Sigmoid colon (tissue), 4 donors: ENCODE results near the gene VPS54.

Experiments used
- EP300 ChIP-seq, 4 donors: sonication (generic); formaldehyde crosslinking; IDR thresholded peaks; one replicate each; pipeline ENCODE4 v1.6.1; 2017; ENCODE audit warnings: antibody characterized with exemption in 4 of 4
- POLR2AphosphoS5 ChIP-seq, 4 donors: sonication (generic); formaldehyde crosslinking; IDR thresholded peaks; one replicate each; pipeline ENCODE4 v1.6.1; 2017; ENCODE audit warnings: antibody characterized with exemption in 4 of 4
- TF ChIP-seq, protein P1 (sequence below), 4 experiments: fragments of 450-650 bp in 3 of 4; fragments of 200-600 bp in 1 of 4; IDR thresholded peaks; one replicate each; pipeline ENCODE4 v1.5.1; 2016 to 2019; ENCODE audit warnings: antibody characterized with exemption in 4 of 4, mild to moderate bottlenecking in 3 of 4, moderate library complexity in 2 of 4

DNA sequence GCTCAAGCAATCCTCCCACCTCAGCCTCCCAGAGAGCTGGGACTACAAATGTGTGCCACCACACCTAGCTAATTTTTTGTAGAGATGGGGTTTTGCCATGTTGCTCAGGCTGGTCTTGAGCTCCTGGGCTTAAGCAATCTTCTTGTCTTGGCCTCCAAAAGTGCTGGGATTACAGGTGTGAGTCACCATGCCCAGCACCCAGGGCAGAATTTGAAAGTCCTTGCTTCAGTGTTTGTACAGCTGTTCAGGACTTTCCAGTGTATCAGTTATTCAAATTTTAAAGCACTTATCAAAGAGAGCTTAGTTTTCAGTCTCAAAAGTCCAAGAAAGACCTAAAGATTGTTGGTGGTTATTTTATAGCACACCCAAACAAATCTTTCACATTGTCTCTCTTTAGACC lies 43.6 kb upstream of the VPS54 start:
- TF ChIP-seq EP300 (IDR thresholded peaks at IDR 0.05) (no peak), POLR2AphosphoS5 (IDR thresholded peaks at IDR 0.05) (no peak)
- TF ChIP-seq, protein P1, sequence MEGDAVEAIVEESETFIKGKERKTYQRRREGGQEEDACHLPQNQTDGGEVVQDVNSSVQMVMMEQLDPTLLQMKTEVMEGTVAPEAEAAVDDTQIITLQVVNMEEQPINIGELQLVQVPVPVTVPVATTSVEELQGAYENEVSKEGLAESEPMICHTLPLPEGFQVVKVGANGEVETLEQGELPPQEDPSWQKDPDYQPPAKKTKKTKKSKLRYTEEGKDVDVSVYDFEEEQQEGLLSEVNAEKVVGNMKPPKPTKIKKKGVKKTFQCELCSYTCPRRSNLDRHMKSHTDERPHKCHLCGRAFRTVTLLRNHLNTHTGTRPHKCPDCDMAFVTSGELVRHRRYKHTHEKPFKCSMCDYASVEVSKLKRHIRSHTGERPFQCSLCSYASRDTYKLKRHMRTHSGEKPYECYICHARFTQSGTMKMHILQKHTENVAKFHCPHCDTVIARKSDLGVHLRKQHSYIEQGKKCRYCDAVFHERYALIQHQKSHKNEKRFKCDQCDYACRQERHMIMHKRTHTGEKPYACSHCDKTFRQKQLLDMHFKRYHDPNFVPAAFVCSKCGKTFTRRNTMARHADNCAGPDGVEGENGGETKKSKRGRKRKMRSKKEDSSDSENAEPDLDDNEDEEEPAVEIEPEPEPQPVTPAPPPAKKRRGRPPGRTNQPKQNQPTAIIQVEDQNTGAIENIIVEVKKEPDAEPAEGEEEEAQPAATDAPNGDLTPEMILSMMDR (IDR thresholded peaks at IDR 0.05): no peak
